Smooth muscle cell (in vitro differentiated cells): ENCODE results near the gene RPL3. TPM values are rescaled to one million over a fixed set of nuclear protein-coding genes. Genes with fewer than 3 reads are reported as not detected.

ENCODE experiments used
- DNase-seq: peaks from one replicate; lab custom pipeline; 2025; ENCODE audit not compliant: unreplicated experiment; lab: John Stamatoyannopoulos, UW
- H2AFZ ChIP-seq: fragments of 200-600 bp; sonication (generic); 2 replicates; pipeline ENCODE4 v1.6.0; 2016; ENCODE audit warnings: antibody characterized with exemption, low read depth, mild to moderate bottlenecking
- H3F3A ChIP-seq: fragments of 200-600 bp; sonication (generic); 2 replicates; pipeline ENCODE4 v1.6.0; 2017; ENCODE audit warnings: antibody characterized with exemption, low read depth
- H3K27ac ChIP-seq: fragments of 200-600 bp; sonication (generic); 2 replicates; pipeline ENCODE4 v1.5.1; 2016; ENCODE audit warnings: low read depth, mild to moderate bottlenecking
- H3K27me3 ChIP-seq: fragments of 200-600 bp; sonication (generic); 2 replicates; pipeline ENCODE4 v1.6.1; 2016; ENCODE audit warnings: low read depth, mild to moderate bottlenecking
- H3K36me3 ChIP-seq: fragments of 200-600 bp; sonication (generic); 2 replicates; pipeline ENCODE4 v1.5.1; 2016; ENCODE audit warnings: low read depth
- H3K4me1 ChIP-seq: fragments of 200-600 bp; sonication (generic); 2 replicates; pipeline ENCODE4 v1.5.1; 2016; ENCODE audit warnings: low read depth
- H3K4me2 ChIP-seq: fragments of 200-600 bp; sonication (generic); 2 replicates; pipeline ENCODE4 v1.6.0; 2016; ENCODE audit warnings: mild to moderate bottlenecking
- H3K4me3 ChIP-seq: fragments of 200-600 bp; sonication (generic); 2 replicates; pipeline ENCODE4 v1.5.1; 2016; ENCODE audit warnings: mild to moderate bottlenecking
- H3K79me2 ChIP-seq: fragments of 200-600 bp; sonication (generic); 2 replicates; pipeline ENCODE4 v1.6.0; 2016; ENCODE audit warnings: low read depth, mild to moderate bottlenecking
- H3K9ac ChIP-seq: fragments of 200-600 bp; sonication (generic); 2 replicates; pipeline ENCODE4 v1.6.0; 2016; ENCODE audit warnings: low read depth
- H3K9me3 ChIP-seq: fragments of 200-600 bp; sonication (generic); replicated peaks from 2 replicates; pipeline ENCODE4 v1.5.1; 2016; ENCODE audit warnings: low read depth
- H4K20me1 ChIP-seq: fragments of 200-600 bp; sonication (generic); 2 replicates; pipeline ENCODE4 v1.6.0; 2016; ENCODE audit warnings: low read depth
- WGBS: methylation state at CpG from one replicate; pipeline ENCODE4 v1.1.7; 2016; ENCODE audit warnings: low lambda C conversion rate; 5-methylcytosine and 5-hydroxymethylcytosine counted together
- polyA plus RNA-seq: library from polyadenylated mRNA; unstranded; fragments of >200 nt; fragmentation: Nextera tagmentation; extraction: Ambion mirVana; gene quantifications from 2 replicates; pipeline ENCODE4 v1.2.1, GENCODE V29; 2016
- total RNA-seq: library from RNA; depleted of rRNA; stranded (reverse); fragments of >200 nt; gene quantifications from 2 replicates; pipeline ENCODE4 v1.2.3, GENCODE V29; 2014
- TF ChIP-seq, protein P1 (sequence below): fragments of 200-600 bp; sonication (generic); IDR thresholded peaks from 2 replicates; pipeline ENCODE4 v1.5.1; 2017; ENCODE audit warnings: borderline replicate concordance, mild to moderate bottlenecking, antibody characterized with exemption; ENCODE audit not compliant: insufficient read depth, poor library complexity, severe bottlenecking

RPL3 gene
- total and polyA plus RNA-seq, 2 experiments from 2014 or later, result 717 to 1,022 TPM

DNA sequence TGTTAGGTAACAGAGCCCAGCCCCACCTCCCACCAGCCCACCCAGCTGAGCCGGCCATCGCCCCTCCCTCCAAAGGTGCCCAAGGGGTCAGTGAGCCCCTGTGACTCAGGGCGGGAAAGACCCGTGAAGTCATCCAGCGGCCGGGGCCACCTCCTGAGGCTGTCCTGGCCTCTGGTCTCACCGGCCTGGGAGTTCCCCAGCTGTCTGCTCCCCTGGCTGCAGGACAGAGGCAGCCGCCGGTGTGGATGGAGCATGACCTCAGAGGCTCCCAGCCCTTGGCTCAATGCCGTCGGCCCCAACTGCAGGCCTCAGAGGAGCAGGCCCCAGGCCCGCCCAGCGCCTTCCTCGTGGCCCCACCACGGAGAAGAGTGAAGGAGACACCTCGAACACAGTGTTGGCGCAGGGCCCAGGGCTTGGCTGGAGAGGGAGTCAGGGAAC is 28.7 kb downstream of the RPL3 start:
- H3K27ac ChIP-seq, result peak overlapping the region; percentile 56
- H3K9me3 ChIP-seq, result no peaks in the 10 kb centered on the region
- peaks cover 9% of the 10 kb centered on the region for H3F3A ChIP-seq
- H3K36me3 ChIP-seq, result no peaks in the 10 kb centered on the region
- no peak for DNase-seq
- H3K27me3 ChIP-seq, result no peaks in the 10 kb centered on the region
- H3K4me1 ChIP-seq, result peaks cover 6% of the 10 kb centered on the region
- no peak overlapping the region for H2AFZ ChIP-seq
- no peak overlapping the region for H3K4me2 ChIP-seq
- H3K79me2 ChIP-seq, result no peaks in the 10 kb centered on the region
- H4K20me1 ChIP-seq, result no peaks in the 10 kb centered on the region
- 60% methylated on average over 17 of the region's 17 CpGs for WGBS
- TF ChIP-seq, protein P1, sequence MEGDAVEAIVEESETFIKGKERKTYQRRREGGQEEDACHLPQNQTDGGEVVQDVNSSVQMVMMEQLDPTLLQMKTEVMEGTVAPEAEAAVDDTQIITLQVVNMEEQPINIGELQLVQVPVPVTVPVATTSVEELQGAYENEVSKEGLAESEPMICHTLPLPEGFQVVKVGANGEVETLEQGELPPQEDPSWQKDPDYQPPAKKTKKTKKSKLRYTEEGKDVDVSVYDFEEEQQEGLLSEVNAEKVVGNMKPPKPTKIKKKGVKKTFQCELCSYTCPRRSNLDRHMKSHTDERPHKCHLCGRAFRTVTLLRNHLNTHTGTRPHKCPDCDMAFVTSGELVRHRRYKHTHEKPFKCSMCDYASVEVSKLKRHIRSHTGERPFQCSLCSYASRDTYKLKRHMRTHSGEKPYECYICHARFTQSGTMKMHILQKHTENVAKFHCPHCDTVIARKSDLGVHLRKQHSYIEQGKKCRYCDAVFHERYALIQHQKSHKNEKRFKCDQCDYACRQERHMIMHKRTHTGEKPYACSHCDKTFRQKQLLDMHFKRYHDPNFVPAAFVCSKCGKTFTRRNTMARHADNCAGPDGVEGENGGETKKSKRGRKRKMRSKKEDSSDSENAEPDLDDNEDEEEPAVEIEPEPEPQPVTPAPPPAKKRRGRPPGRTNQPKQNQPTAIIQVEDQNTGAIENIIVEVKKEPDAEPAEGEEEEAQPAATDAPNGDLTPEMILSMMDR, result no peak
- peak overlapping the region; percentile 51 for H3K9ac ChIP-seq
- H3K4me3 ChIP-seq, result no peak overlapping the region

DNA sequence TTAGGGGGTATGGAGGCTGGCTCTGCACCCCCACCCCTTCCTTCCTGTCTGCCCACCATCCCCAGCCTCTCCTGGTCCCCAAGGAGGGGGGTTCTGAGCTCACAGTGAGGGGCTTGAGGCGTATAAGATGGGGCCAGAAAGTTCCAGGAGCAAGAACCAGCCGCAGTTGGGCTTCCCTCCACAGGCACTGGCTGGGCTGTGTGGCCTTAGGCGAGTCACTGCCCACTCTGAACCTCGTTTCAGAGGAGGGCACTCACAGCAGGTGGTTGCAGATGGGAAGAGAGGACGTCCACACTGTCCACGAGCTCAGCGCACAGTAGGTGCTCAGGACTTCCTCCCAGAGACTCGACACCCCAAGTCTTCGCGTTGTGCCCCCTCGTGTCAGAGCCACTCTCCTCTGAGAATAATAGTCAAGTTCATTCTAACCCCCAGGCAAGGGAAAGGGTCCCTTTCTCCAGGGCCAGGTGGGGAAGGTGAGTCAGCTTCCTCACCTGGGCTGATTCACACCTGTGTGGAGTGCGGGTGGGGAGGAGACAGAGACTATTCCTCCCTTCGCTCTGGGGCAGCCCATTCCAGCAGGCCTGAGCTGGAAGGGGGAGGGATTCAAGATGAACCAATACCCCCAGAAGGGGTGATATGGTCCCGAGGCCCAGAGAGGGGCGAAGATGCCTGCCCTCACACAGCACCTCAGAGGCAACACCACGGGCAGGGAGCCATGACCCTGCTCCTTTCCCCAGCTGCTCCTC is 29.3 kb downstream of the RPL3 start:
- no peak overlapping the region for H3K4me2 ChIP-seq
- H3K9ac ChIP-seq, result peak overlapping the region; percentile 51
- peaks cover 9% of the 10 kb centered on the region for H3F3A ChIP-seq
- WGBS, result 85% methylated on average over 16 of the region's 16 CpGs
- H4K20me1 ChIP-seq, result no peaks in the 10 kb centered on the region
- H3K4me1 ChIP-seq, result peaks cover 6% of the 10 kb centered on the region
- TF ChIP-seq, protein P1, result no peak
- H3K79me2 ChIP-seq, result no peaks in the 10 kb centered on the region
- no peak overlapping the region for H3K4me3 ChIP-seq
- H3K27me3 ChIP-seq, result no peaks in the 10 kb centered on the region
- DNase-seq, result no peak
- no peak overlapping the region for H2AFZ ChIP-seq
- no peaks in the 10 kb centered on the region for H3K9me3 ChIP-seq
- H3K36me3 ChIP-seq, result no peaks in the 10 kb centered on the region
- peak overlapping the region; percentile 56 for H3K27ac ChIP-seq

DNA sequence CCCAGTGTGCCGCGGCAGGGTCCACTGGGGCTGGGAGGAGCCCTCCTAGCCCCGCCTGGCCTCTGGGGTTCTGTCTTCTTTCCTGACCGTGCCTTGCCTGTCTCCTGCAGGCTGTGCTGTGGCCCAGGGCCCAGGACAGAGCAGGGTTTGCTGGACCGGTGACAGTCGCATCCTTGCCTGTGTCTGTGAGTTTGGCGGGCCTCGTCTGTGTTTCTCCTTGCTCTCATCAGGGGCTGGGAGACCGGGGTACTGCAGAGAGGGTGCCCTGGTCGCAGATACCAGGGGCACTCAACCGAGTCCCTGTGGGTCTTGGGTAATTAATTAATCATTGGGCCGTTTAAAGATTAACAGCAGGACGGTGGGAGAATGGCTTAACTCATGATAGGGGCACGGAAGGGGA is 29.9 kb downstream of the RPL3 start:
- H3F3A ChIP-seq, result peaks cover 9% of the 10 kb centered on the region
- DNase-seq, result no peak
- no peak overlapping the region for H3K4me2 ChIP-seq
- H4K20me1 ChIP-seq, result no peaks in the 10 kb centered on the region
- H3K27me3 ChIP-seq, result no peaks in the 10 kb centered on the region
- H2AFZ ChIP-seq, result no peak overlapping the region
- TF ChIP-seq, protein P1, result no peak
- no peaks in the 10 kb centered on the region for H3K79me2 ChIP-seq
- H3K9me3 ChIP-seq, result no peaks in the 10 kb centered on the region
- no peak overlapping the region for H3K9ac ChIP-seq
- no peaks in the 10 kb centered on the region for H3K36me3 ChIP-seq
- WGBS, result 82% methylated on average over 14 of the region's 14 CpGs
- H3K4me1 ChIP-seq, result peaks cover 6% of the 10 kb centered on the region
- no peak overlapping the region for H3K27ac ChIP-seq
- H3K4me3 ChIP-seq, result no peak overlapping the region
